ENCODE results near the gene RTN4.

- TF ChIP-seq CTCF (IDR thresholded peaks at IDR 0.05) (no peak), POLR2A (IDR thresholded peaks at IDR 0.05) (no peak)
These were observed 102.1 kb downstream of the RTN4 start for GRCh38 chr2:54948120-54948519.

Measured in heart left ventricle (tissue), 13 donors.